CD4-positive, alpha-beta T cell treated with Interleukin-17A for 1 hour (primary cell): ENCODE data around the gene ATOSA.

Source experiments
- DNase-seq: peaks from one replicate; pipeline ENCODE4 v3.0.0-alpha.2; 2020

Gene ATOSA

GRCh38 chr15:52651114-52651513 lies 28.1 kb downstream of the ATOSA start:
- no peak for DNase-seq

GRCh38 chr15:52649686-52650085 lies 29.5 kb downstream of the ATOSA start:
- no peak for DNase-seq

GRCh38 chr15:52645916-52646315 lies 33.3 kb downstream of the ATOSA start:
- DNase-seq, result no peak

GRCh38 chr15:52642386-52643361 lies 36.5 kb downstream of the ATOSA start:
- DNase-seq, result no peak

- no peak for DNase-seq
These were observed 42.7 kb downstream of the ATOSA start for GRCh38 chr15:52636459-52636858.

DNA sequence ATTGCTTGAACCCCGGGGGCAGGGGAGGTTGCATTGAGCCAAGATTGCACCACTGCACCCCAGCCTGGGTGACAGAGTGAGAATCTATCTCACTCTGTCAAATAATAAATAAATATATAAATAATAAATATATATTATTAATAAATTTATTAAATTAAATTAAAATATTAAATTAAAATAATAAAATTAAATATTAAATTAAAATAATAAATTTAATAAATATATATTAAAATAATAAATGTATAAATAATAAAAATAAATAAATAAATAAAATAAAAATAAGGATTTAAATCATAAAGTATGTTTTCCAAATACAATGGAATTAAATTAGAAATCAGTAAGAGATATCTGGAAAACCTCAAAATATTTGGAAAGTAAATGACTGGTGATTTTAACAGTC lies 43.3 kb downstream of the ATOSA start:
- no peak for DNase-seq
